NCI-H526 treated with DMSO at 0.1 percent for 48 hours (cell line): Measurements from ENCODE around the gene BEND6.
A peak's percentile ranks its signal among the peaks of the same experiment; 100 is the strongest.

Experiments
- DNase-seq: peaks from one replicate; lab custom pipeline; 2025; lab: John Stamatoyannopoulos, UW

BEND6 gene

DNA sequence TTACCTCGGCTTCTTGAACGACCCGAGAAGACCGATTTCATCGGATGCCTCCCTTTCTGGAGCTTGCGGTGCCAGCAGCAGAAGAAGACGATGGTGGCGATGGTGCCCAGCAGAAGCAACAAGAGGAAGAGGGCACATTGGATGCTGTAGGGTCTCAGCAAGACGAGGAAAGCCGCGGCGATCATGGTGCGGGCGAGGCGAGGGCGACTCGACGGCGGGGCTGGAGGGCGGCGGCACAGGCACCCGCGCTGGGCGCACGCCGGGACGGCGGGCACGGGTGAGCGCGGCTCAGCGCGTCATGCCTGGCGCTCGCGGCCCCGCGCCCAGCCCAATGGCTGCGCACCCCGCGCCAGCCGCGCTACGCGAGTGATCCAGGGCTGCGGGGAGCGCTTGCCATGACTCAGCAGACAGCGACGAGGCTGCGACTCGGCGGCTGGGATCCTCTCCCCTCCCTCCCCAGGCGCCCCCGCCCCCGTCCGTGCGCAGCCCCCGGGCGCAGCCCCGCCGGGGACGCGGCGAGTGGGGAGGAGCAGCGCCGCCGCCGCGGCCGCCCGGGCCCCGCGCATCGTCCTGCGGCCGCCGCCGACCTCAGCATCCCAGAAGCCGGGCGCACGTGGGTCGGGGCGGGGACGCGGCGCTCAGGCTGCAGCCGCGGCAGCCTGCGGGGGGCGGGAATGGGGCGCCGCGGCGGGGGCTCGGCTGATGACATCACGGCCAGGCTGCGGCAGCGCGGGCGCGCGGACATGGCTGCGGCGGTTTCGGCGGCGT, at the start of gene BEND6:
Gene BEND6, plus strand, starts transcription at position 705 of the 768 bp plus-strand sequence. CDS start 26,704 bp downstream, outside the sequence.
- DNase-seq = peak; percentile 25

DNA sequence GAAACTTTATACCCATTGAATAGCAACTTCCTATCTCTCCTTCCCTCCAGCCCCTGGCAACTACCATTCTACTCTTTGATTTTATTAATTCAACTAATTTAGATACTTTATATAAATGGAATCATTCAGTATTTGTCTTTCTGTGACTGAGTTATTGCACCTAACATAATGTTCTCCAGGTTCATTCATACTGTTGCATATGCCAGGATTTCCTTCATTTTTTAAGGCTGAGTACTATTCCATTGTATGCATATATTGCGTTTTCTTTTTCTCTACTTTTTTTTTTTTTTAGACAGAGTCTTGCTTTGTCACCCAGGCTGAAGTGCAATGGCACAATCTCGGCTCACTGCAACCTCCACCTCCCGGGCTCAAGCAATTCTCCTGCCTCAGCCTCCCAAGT, 49.5 kb upstream of the BEND6 start:
- no peak for DNase-seq

DNA sequence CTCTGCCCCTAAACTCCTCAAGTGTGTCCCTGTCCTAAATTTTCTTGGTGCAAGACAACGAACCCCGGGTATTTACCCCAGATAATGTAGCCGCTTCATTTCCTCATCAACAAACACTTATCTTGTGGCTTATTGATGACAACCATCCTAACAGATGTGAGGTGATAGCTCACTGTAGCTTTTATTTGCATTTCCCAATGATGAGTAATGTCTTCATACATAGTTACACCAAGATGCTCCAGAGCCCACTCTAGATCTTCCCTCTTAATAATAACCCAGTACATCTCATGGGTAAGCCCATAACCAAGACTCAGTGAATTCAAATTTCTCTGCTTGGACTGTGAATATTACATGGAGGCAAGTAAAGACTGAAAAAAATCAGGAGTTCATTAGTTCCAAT, 48.2 kb upstream of the BEND6 start:
- DNase-seq = no peak

DNA sequence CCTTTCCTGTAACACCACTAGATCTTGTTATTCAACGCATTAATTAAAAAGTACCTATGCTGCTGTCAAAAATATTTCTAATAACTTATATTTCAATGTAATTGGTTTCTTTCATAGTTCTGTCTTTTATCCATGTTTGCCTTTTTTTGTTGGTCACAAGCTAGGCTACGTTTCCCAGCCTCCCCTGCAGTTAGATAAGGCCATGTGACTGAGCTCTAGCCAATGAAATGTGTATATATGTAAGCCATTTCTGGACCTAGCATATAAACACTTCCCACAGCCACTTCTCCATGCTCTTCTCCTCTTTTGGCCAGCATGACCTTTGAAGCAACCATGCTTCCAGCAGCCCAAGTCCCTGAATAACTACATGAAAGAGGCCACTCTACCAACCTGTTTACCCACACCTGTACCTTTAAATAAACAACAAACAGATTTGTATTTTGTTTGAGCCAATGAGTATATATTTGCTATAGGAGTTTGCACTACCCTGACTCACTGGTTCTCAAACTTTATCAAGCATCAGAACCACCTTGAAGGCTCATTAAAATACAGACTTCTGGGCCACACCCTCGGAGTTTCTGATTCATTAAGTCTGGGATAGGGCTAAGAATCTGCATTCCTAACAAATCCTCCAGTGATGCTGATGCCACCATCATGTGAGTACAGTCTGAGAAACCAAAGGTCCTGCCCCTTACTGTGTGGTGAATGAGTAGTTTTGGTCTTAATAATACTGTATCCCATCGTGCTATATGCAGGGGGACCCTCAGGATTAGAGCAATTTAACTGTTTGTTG, 45.6 kb upstream of the BEND6 start:
- DNase-seq = no peak

- DNase-seq = no peak
Observed at GRCh38 chr6:56911847-56912246, 43.1 kb upstream of the BEND6 start.

DNA sequence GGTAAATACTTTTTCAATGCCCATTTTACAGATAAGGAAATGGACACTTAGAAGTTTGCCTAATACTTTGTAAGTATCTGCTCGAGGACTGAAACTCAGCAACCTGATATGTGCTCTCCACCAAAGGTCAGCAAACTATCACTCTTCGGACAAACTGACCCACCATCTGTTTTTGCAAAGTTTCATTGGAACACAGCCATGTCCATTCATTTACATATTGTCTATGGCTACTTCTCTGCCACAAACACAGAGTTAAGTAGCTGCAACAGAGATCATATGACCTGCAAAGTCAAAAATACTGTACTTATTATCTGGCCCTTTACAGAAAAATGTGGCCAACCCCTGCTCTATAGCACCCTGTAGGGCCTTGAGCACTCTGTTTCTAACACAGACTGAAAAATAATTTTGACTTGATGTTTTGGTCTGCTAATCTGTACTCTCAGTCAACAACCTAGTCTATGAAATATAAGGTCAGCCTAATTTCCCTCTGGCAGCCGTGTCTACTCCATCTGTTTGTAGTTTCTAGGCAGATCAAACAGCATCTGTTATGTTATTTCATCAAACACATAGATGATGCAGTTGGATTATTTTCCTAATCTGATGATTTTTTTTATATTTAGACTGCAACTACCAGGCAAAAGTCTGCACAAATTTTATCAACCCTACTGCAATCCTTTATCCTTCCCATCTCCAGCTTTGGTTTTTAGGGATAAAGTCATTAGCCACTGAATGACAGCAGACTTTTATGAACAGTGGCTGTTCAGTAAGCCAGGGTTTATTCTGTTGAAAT, 41.4 kb upstream of the BEND6 start:
- DNase-seq = no peak

- DNase-seq = no peak
Observed at GRCh38 chr6:56914798-56915658, 39.9 kb upstream of the BEND6 start.

DNA sequence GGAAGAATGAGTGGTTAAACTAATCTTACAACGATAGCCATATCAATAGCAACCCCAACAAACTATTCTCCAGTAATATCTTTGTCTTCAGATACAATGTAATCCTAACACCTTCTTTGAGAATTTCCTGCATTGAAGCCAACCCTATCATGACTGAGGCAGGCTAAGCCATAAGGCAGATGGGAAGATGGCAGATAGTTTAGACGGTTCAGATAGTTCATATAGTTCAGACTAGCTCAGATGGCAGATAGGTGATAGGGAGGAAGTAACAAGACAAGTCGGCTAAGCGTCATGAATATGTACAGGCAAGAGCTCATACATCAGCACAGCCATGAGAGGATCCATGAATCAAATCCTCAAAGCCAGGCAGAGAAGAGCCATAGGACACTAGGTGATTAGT, 39.1 kb upstream of the BEND6 start:
- no peak for DNase-seq

DNA sequence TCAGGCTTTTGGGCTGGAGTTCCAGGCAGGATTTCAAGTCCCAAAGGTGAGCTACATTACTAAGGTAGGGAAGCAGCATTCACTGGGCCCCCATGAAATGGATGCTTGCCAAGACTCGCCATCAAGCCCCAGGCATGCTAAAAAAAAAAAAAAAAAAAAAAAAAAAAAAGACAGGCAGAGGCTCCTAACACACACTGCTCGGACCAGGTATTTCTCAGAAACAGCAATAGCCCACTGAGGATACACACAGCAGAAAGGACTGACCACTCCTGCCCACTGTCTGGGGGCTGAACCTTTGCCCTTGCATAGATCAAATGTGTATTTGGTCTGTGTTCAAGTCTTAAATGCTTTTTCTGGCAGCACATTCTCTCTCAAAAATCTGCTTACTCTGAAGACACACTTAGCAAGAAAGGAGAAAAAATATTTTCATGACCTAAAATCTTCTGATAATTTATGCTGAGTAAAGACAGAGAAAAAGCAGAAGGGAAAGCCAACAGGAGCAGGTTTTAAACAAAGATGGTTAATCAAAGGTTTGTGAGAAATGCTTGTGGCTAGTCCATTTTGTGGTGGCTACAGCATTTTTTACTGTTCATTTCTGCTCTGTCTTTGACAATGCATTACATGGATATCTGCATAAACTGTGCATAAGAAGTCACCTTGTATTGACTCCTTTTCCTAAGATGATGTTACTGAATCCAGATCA, 37.9 kb upstream of the BEND6 start:
- DNase-seq = no peak

- no peak for DNase-seq
Observed at GRCh38 chr6:56922645-56923044, 32.3 kb upstream of the BEND6 start.

GRCh38 chr6:56923565-56923964, 31.3 kb upstream of the BEND6 start:
- no peak for DNase-seq

GRCh38 chr6:56927538-56928453, 27.1 kb upstream of the BEND6 start:
- no peak for DNase-seq

GRCh38 chr6:56930846-56931245, 24.1 kb upstream of the BEND6 start:
- no peak for DNase-seq

- DNase-seq = no peak
Observed at GRCh38 chr6:56932910-56933477, 21.9 kb upstream of the BEND6 start.

GRCh38 chr6:56933650-56934049, 21.3 kb upstream of the BEND6 start:
- DNase-seq = no peak

DNA sequence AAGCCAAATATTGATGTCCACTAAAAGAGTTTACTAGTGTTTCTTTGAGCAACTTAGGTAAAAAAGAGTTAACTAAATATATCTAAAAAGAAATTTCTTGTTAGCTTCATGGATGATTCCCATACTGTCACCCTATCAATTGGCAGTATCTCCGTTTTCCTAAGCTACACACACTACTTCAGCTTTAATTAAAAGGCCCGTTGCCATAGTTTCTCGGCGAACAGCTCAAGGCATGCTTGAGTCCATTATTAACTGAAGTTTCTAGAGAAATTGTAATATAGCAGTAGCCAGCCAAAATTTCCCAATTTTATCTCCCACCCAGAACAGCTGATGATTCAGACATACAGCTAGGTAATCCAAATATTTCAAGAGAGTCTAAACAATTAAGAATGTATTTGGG, 20.0 kb upstream of the BEND6 start:
- DNase-seq = no peak

DNA sequence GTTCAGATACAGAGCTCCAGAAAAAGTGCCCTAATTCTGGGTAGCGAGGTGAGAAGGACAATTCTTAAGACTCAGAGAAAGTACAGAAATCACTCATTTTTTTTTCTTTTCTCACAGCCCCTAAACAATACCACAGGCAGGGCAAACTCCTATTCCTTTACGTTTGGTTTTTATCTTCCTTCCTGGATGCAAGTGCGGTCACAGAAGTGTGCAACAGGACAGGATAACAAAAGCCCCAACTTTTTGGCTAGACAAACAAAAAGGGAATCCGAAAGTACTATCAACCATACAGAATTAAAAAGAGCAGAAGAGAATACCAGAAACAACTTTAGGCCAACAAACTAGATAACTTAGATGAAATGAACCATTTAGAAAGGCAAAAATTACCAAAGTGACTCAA, 18.4 kb upstream of the BEND6 start:
- no peak for DNase-seq

DNA sequence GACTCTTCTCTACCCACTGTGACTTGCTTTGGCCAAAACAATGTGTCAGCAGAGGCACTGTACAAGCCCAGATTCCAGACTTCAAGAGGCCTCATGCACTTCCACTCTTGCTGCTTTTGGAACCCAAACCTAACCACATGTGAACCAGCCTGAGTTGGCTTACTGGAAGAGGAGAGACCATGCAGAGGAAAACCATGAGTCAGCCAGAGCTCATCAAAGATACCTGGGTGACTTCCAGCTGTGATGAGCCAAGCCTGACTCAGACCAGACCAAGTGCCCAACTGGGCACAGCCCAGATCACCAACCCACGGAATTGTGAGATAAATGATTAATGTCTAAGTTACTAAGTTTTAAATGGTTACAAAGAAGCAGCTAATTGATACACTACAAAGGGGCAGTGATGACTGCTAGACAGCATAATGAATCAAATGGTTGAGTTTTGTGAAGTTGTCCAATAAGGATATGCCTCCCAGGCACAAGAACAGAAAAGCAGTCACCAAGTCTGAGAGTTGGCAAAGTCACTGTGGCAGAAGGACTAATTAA, 16.2 kb upstream of the BEND6 start:
- no peak for DNase-seq

- no peak for DNase-seq
Observed at GRCh38 chr6:56940463-56940862, 14.4 kb upstream of the BEND6 start.
